ENCODE results near the gene RALGPS2. TPM values are rescaled to one million over a fixed set of nuclear protein-coding genes. Genes with fewer than 3 reads are reported as not detected.

The RALGPS2 gene
- total and polyA plus RNA-seq, 2 of the 13 experiments (the other 11 are each of a cell fraction or from before 2014, with no cell fraction given) = 15.6 to 36.0 TPM

GRCh38 chr1:178923512-178923911 is 198.5 kb downstream of the RALGPS2 start (continued):
- TF ChIP-seq ZNF770 (CRISPR knock-in tag; IDR thresholded peaks at IDR 0.05) (no peak), ZNF609 (CRISPR knock-in tag; IDR thresholded peaks at IDR 0.05; ENCODE audit: borderline replicate concordance) (peak; percentile 23; the same call in 1 of the 2 replicates), ZKSCAN5 (CRISPR knock-in tag; IDR thresholded peaks at IDR 0.05) (no peak), ZNF562 (CRISPR knock-in tag; IDR thresholded peaks at IDR 0.05; ENCODE audit: borderline replicate concordance) (no peak), ZNF547 (CRISPR knock-in tag; IDR thresholded peaks at IDR 0.05) (no peak), ZMAT5 (CRISPR knock-in tag; IDR thresholded peaks at IDR 0.05; ENCODE audit: borderline replicate concordance, low read depth) (no peak), NPAS2 (CRISPR knock-in tag; IDR thresholded peaks at IDR 0.05; ENCODE audit: borderline replicate concordance) (no peak), KLF9 (CRISPR knock-in tag; IDR thresholded peaks at IDR 0.05; ENCODE audit: low read depth) (no peak), ZBTB2 (CRISPR knock-in tag; IDR thresholded peaks at IDR 0.05; ENCODE audit: low read depth) (no peak), KDM4B (CRISPR knock-in tag; IDR thresholded peaks at IDR 0.05) (no peak), HIVEP1 (CRISPR knock-in tag; IDR thresholded peaks at IDR 0.05) (no peak), LBX2 (CRISPR knock-in tag; IDR thresholded peaks at IDR 0.05; ENCODE audit: borderline replicate concordance) (no peak), AKNA (CRISPR knock-in tag; IDR thresholded peaks at IDR 0.05; ENCODE audit: borderline replicate concordance) (no peak), ZSCAN29 (CRISPR knock-in tag; conservative IDR thresholded peaks at IDR 0.05) (peak; percentile 99), NFE2 (CRISPR knock-in tag; IDR thresholded peaks at IDR 0.05) (no peak), ELF3 (CRISPR knock-in tag; IDR thresholded peaks at IDR 0.05) (0 out of 2 replicates have a peak, but pooled peaks have one; percentile 12)

Measured in HepG2 (cell line).